Fibroblast of the aortic adventitia (primary cell): ENCODE measurements around the gene UCHL3. TPM values are rescaled to one million over a fixed set of nuclear protein-coding genes. Genes with fewer than 3 reads are reported as not detected.
A peak's percentile ranks its signal among the peaks of the same experiment; 100 is the strongest.

Experiments
- DNase-seq: peaks from one replicate; pipeline ENCODE4 v3.0.0-alpha.2; 2010; ENCODE audit warnings: low read depth
- H3K4me3 ChIP-seq: 2 replicates; pipeline ENCODE4 v1.5.1; 2011; ENCODE audit warnings: low read depth, mild to moderate bottlenecking, control low read depth, low read length, moderate library complexity
- total RNA-seq: library from RNA; depleted of rRNA; stranded (reverse); fragments of >200 nt; gene quantifications from 2 replicates; pipeline ENCODE4 v1.2.3, GENCODE V29; 2012; ENCODE audit warnings: low replicate concordance
- TF ChIP-seq, protein P1 (sequence below): IDR thresholded peaks from 2 replicates; pipeline ENCODE4 v1.5.1; 2011; ENCODE audit warnings: mild to moderate bottlenecking, low read length, control low read depth, inconsistent platforms; ENCODE audit not compliant: insufficient read depth

Gene UCHL3
- total RNA-seq, 1 donor: 44.9 TPM

DNA sequence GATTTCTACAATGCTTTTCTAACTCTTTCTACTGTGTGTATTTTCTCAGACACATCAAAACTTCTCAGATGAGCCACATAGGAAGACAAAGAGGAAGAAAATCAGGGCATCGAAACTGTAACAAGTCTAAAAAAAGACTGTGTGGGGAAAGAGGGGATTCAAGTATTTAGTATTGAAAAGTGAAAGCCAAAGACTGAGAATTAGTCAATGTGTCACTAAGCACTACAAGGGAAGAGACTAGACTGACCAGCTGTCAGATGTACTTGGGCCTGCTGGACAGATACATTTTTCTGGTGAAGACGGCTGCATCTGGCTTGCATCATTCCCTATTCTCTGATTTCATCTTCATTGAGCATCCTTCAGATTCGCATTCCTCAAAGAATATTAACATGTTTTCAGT lies 37.3 kb upstream of the UCHL3 start:
- no peak overlapping the region for H3K4me3 ChIP-seq
- TF ChIP-seq, protein P1, sequence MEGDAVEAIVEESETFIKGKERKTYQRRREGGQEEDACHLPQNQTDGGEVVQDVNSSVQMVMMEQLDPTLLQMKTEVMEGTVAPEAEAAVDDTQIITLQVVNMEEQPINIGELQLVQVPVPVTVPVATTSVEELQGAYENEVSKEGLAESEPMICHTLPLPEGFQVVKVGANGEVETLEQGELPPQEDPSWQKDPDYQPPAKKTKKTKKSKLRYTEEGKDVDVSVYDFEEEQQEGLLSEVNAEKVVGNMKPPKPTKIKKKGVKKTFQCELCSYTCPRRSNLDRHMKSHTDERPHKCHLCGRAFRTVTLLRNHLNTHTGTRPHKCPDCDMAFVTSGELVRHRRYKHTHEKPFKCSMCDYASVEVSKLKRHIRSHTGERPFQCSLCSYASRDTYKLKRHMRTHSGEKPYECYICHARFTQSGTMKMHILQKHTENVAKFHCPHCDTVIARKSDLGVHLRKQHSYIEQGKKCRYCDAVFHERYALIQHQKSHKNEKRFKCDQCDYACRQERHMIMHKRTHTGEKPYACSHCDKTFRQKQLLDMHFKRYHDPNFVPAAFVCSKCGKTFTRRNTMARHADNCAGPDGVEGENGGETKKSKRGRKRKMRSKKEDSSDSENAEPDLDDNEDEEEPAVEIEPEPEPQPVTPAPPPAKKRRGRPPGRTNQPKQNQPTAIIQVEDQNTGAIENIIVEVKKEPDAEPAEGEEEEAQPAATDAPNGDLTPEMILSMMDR: no peak
- DNase-seq: no peak

- DNase-seq: no peak
- TF ChIP-seq, protein P1: no peak
- H3K4me3 ChIP-seq: no peak overlapping the region
Measured at GRCh38 chr13:75513271-75513670, 36.3 kb upstream of the UCHL3 start.

GRCh38 chr13:75514080-75514995 lies 35.3 kb upstream of the UCHL3 start:
- DNase-seq: peak; percentile 21
- no peak overlapping the region for H3K4me3 ChIP-seq
- TF ChIP-seq, protein P1: no peak

GRCh38 chr13:75518439-75519088 lies 31.0 kb upstream of the UCHL3 start:
- no peak overlapping the region for H3K4me3 ChIP-seq

DNA sequence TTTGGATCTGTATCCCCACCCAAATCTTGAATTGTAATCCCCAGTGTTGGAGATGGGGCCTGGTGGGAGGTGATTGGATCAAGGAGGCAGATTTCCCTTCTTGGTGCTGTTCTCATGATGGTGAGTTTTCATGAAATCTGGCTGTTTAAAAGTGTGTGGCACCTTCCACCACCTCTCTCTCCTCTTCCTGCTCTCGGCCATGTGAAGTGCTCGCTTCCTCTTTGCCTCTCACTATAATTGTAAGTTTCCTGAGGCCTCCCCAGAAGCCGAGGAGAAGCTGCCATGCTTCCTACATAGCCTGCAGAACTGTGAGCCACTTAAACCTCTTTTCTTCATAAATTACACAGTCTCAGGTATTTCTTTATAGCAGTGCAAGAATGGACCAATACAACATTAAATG lies 27.6 kb upstream of the UCHL3 start:
- no peak overlapping the region for H3K4me3 ChIP-seq
- TF ChIP-seq, protein P1: no peak
- no peak for DNase-seq

More at GRCh38 chr13:75518439-75519088, 31.0 kb upstream of the UCHL3 start:
- no peak for DNase-seq
- TF ChIP-seq, protein P1: no peak

GRCh38 chr13:75530549-75530961 lies 19.0 kb upstream of the UCHL3 start:
- TF ChIP-seq, protein P1: no peak
- no peak for DNase-seq

More at GRCh38 chr13:75530549-75530961, 19.0 kb upstream of the UCHL3 start:
- H3K4me3 ChIP-seq: no peak overlapping the region
